Stimulated activated CD4-positive, alpha-beta T cell treated with anti-CD3 and anti-CD28 coated beads, Interleukin-12 subunit alpha, Interleukin-12 subunit beta, amount 100 ng/mL, for 48 hours (primary cell): Measurements from ENCODE around the gene TOR3A.

Source experiments
- DNase-seq, 3 donors: peaks; one replicate each; pipeline ENCODE4 v3.0.0-alpha.2; 2020; ENCODE audit warnings: low read depth in 2 of 3, low spot score in 1 of 3

TOR3A gene

DNA sequence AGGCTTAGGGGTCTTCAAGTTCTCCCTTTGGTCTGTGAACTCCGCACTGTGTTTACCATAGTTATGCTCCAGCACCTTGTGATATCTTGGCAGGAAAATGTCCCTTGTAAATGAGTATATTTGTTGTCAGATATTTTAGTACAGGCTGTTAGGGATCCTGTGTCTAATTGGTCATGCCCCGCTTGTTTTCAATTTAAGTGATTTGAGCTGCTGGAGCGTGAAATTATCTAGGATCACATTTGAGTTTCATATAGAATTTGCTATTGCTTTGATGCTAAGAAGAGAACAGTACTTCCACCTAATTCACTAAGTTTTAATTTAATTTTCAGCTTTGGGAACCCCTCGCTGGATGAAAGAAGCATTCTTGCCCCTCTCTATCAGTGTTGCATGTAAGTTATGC, 15.4 kb upstream of the TOR3A start:
- no peak for DNase-seq

DNA sequence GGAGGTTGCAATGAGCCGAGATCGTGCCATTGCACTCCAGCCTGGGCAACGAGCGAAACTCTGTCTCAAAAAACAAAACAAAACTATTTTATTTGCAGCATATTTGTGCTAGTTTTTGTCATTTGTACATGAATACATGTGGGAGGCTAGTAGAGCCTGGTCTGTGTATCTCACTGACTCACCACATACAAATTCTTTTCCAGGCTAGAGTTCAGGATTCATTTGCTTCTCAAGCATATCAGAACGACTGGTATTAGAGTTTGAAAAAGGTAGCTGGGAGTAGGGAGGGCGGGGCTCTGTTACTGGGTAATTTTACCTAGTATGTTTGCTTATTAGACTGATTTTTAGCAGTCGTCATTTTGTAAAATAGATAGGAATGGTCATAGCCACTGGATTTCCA, 4.5 kb upstream of the TOR3A start:
- DNase-seq: no peak

DNA sequence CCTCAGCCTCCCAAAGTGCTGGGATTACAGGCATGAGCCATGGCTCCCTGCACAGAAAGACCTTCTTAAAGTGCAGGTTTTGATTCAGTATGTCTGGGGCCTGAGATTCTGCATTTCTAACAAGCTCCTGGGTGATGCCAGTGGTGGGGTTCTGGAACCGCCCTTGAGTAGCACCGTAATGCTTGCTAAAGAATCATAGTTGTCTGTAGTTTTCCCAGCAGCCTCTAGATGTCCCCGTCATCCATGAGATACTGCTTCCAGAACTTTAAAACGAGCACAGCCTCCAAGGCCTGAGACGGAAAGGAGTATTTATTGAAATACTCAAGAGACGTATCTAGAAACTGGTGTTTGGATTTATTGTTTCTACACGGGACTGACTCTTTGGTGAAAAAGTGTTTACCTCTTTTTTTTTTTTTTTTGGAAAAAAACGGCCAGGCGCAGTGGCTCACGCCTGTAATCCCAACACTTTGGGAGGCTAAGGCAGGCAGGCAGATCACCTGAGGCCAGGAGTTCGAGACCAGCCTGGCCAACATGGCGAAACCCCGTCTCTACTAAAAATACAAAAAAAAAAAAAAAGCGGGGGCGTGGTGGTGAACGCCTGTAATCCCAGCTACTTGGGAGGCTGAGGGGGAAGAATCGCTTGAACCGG, 2.6 kb upstream of the TOR3A start:
- DNase-seq: peak; percentile 14 to 44 (median 15)

DNA sequence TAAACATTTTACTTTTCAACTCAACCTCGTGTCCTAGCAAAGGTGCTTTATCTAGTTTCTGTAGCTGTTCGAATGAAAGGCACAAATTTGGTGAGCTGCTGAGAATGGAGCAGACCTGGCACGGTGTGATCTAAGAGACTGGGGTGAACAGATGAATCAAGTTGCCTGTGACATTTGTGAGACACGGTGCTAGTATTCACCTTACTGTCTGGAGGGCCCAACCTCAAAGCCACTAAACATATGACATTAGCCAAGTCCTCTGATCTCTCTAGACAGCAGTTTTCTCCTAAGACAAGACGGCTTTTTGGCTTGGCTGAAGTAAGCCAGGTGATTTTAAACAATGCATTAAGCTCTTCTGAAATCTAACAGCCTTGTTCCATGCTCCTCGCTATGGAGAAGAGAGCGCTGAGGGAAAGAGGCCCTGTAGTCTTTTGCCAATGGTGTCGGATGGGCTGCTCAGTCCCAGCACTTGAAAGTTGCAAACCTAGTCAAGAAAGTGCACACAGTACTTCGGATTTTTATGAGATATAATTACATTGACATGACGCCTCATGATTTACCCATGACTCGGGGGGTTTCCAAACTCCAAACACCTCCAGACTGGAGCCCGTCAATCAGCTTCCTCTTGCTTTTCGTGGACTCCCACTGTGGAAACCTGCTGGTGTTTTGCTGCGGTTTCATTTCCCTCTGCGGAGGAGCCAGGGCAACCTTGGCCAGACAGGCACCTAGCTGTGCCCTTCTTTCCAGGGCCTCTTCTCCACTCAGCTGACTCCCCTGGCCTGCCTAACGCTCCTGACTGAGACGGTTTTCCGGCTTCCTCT, 794 bp upstream of the TOR3A start:
- peak; percentile 10 to 30 (median 17) for DNase-seq

DNA sequence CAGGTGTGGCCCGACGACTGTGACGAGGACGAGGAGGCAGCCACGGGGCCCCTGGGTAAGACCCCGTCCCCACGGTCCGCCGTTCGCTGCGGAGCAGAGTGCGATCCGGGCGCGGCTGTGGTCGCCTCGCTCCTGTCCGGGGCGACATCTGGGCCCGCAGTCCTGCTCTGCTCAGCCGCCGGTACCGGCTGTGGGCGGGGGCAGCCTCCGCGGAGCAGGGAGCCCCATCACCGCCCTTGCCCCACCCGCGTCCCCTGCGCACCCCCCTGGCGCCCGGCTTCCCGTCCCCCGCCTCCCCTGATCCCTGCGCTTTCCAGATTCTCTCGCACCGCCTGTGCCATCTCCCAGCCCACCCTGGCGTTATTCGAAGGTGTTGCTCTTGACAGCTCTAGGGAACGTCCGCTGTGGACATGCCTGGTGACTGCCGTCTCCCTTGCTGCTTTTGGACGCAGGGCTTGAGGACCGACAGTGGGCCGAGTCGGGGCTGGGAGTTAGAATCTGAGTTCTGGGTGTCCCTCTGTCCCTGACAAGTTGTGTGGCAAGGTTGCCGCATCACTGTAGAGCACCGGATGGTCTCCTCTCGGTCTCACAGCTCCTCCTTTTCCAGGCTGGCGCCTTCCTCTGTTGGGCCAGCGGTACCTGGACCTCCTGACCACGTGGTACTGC, 596 bp downstream of the TOR3A start:
- DNase-seq: peak in 2 of 3 donors; percentile 7 to 20

DNA sequence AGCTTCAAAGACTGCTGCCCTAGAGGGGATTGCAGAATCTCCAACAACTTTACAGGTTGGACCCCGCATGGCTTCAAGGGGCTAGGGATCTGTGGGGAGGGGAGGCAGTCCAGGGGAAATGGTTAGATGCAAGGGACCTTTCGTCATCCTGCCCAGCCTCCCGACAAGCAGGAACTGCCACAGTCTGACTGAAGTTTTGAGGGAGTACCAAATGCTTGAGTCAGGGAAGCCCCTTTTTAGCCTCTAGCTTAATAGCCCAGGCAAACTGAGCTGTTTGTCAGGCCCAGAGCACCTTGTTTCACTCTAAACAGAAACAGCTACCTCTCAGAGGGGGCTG, 1.1 kb downstream of the TOR3A start:
- no peak for DNase-seq

DNA sequence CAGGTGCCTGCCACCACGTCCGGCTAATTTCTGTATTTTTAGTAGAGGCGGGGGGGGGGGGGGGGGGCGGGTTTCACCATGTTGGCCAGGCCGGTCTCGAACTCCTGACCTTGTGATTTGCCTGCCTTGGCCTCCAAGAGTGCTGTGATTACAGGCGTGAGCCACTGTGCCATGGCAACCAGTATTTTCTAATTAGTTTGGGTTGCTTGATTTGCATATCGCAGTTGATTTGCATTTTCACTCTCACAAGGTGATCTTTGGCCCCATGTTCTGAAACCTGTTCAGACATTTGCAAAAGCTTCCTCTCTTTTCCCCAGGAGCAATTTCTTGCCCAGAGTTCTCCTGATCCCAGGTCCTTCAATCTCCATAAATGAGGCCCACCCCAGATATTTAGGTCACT, 1.7 kb downstream of the TOR3A start:
- DNase-seq: no peak

DNA sequence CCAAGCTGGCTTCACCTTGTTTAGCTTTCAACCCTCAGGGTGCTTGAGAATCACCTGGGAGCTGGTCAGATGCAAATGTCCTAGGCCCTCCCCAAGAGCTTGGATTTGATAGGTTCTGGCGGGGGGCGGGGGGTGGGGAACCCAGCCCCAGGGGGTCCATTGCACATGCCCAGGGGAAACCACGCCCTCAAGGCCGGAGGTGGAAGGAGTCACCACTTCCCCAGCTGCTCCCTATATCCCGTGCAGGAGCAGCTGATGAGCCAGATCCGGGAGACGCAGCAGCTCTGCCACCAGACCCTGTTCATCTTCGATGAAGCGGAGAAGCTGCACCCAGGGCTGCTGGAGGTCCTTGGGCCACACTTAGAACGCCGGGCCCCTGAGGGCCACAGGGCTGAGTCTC, 5.8 kb downstream of the TOR3A start:
- no peak for DNase-seq

DNA sequence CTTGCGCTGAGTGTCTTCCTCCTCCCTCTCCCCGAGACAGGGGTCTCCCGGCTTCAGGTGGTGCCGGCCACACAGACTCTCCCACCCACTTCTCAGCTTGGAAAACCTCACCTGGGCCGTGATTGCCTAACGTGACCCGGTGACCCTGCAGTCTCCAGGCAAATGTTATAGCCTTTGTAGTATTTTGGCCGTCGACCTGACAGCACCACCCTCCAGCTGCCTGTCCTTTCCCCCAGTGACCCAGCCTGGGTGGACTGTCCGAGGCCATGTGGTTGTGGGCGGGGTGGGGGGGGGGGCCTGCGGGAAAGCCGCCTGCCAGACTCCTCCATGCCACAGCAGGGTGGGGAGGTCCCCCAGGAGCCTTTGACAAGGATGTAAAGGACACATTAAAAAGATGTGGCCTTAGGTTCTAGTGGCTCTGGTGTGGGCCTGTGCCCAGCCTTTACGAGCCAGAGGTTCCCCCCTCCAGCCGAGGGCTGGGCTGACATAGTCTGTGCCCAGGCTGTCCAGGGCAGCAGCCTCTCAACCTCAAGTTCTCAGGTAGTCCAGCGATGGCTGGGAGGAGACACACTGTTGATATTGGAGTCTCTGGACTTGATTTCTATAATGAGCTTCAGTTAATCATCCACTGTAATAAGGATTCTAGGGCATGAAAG, 8.1 kb downstream of the TOR3A start:
- DNase-seq: no peak

DNA sequence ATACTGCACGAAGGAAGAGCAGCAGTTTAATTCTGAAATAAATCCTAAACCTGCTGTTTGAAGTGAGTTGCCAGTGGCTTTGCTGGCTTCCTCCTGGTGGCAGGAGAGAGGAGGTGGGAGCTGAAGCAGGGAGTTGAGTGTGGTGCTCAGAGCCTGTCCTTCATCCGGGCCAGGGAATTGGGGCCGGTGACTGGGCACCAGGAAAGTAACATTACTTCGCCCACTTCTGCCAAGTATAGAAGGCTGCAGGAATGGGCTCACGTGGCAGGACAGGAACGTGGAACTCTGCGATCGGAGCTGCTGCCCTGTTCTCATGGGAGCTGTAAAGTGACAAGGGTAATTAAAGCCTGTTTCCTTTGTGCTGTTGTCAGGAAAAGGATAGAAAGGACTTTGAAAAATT, 8.7 kb downstream of the TOR3A start:
- DNase-seq: no peak

DNA sequence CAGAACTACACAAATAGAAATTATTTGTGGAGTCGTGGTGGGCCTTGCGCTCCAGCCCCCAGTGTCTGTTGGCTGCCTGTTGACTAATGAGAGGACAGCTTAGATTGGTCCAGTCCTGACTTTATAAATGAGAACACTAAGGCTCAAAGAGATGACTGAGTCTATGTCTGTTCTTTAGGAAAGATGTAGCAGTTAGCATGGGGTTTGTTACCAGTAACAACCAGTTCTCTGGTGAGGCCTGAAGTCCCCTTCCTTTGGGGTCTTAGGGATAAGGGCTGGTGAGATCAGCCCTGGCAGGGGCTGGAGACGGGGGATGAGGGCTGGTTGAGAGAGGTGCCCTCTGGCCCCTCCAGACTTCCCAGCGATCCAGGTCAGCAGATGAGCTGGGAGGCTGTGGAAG, 9.1 kb downstream of the TOR3A start:
- no peak for DNase-seq

DNA sequence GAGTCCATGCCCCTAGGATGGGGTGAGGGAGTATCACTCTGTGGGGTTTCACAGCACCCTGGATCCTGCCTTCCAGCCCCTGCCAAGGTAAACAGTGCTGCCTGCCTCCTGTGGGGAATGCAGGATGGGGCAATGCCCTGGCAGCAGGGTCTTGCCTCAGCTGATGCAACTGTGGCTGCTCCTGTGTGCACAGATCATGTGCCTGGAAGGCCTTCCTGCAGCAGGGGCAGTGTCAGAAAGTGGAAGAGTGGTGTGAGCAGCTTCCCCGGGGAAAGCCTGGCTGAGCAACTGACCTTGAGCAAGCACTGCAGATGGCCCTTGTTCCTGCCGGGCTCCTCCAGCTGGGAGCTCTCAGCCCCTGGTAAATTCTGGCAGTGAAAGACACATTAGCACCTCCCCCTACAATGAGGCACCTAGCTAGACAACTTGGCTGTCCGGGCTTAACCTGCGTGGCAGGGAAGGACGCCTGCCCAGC, 9.9 kb downstream of the TOR3A start:
- no peak for DNase-seq

DNA sequence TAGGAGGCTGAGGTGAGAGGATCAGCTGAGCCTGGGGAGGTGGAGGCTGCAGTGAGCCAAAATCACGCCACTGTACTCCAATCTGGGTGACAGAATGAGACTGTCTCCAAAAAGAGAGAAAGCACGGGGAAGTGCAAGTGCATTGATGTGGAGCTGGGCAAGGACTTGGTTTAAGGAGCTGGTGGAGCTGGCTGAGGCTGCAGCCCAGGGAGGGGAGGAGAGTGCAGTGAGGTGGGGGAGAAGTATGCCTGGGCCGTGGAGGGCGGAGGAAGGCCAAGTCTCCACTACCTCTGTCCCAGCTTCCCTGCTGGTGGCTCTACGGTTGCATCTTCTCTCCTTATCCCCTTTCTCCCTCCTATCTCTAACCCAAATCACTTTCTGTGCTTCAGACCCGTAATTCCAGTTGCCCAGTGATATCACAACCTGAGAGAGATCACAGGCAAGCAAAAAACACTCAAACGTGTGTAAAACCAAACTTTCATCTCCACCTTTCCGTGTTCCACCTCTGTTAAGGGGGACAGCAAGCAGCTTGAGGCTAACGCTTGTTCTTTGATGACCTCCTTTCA, 11.1 kb downstream of the TOR3A start:
- no peak for DNase-seq

DNA sequence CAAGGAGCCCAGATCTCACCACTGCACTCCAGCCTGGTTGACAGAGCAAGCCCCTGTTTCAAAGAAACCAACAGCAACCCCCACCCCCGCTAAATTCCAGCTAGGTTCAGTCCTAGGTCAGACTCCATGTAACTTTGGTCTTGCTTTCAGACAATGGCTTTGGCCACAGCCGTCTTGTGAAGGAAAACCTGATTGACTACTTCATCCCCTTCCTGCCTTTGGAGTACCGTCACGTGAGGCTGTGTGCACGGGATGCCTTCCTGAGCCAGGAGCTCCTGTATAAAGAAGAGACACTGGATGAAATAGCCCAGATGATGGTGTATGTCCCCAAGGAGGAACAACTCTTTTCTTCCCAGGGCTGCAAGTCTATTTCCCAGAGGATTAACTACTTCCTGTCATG, 12.9 kb downstream of the TOR3A start:
- no peak for DNase-seq

DNA sequence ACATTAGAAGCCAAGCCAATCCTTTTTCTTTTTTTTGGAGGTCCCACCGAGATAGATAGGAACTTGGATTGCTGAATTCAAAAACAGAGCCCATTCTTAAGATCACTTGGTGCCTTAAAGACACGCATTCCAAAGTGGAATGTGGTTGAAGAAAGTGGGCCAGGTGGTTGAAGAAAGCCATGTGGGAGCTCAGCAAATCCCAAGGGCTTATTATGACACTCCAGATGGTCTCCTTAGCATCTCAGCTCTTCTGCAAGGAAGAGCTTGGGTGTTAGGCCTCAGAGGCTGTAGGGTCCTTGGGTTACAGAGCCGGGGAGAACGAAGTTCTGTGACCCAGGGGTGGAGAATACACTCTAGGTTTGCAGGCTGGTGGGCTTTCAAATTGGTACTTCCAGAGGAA, 13.5 kb downstream of the TOR3A start:
- DNase-seq: no peak

DNA sequence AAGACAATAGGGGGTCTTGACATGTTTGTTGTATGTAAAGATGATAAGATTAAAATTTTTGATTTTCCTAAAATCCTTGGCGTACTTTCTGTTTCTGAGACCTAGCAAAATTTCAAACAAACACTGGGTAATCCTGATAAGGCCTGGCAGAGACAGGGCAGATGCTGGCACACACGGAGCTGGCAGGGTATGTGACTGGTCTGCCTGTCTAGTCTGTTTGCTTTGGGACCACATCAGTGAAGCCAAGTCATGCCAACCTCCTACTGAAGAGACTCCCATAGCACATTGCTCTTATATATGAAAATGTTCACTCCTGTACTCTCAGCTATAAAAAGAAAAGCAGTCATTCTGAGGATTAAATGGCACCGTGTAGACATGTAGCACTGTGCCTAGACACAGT, 14.1 kb downstream of the TOR3A start:
- DNase-seq: no peak

DNA sequence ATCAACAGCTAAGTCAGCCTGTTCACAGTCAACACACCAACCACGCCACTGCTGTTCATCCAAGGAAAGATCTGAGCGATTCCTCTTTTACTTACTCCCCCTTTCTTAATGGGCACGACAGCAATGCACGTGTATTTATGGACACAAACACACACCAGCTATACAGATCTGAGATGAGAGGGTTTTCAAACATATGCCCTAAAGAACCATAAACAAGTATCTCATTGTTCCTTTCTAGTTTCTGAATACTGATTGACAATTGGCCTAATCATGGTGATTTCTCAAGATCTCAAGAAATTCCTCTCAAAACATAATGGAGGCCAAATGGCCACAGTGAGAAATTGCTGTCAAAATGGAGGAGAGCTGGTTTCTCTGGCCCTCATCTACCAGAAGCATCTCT, 18.0 kb downstream of the TOR3A start:
- no peak for DNase-seq

DNA sequence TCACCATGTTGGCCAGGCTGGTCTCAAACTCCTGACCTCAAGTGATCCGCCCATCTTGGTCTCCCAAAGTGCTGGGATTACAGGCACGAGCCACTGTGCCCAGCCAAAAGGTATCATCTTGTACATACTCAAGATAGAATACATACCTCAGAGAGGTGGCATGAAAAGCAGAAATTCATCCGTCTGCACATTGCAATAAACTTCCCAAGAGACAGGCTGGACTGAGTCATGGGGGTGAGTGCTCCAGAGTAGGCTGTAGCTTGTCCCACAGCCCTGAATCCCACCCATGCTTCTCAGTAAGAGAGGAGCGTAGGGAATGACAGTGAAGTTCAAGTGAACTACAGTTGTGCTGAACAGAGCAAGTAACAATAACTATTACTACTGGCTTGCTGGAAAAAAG, 19.7 kb downstream of the TOR3A start:
- DNase-seq: no peak

DNA sequence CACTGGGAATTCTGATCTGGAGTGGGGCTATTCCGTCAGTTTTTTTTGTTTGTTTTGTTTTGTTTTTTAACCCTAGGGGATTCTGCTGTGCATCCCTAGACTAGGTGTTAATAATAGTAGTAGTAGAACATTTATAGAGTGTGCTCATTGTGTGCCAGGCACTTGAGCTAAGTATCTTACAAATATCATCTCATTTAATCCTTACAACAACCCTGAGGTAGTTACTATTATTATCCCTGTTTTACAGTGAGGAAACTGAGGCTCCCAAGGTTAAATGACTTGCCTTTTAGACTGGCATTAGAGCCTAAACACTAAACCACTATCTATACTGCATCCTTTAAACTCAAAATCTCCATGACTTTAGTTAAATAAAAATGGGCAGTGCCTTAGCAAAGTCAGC, 22.1 kb downstream of the TOR3A start:
- DNase-seq: no peak

DNA sequence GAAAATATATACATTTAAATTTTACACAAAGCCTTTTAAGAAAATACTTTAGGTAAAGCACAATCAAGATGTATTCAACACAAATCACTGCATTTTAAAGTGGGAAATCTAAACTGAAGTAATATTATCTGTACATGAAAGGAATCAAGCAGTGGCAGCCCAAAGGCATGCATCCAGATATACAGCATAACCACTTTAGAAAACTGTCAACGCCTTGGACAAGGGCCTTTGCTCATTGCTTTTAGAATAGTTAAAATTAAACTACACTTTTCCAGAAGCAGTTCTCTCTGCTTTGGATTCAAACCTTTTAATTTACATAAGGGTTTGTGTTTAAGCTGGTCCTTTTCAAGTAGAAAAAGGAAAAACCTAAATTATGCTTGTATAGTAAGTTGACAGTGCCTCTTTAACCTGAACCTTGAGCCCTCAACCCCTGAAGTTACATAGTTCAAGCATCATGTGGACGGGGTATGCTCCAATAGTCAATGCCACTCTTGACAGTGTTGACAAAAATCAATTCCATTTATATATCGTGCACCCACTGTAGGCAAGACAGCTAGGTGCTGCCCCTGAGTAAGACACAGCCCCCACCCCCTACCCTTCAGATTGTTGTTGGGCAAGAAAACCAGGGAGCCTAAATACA, 22.9 kb downstream of the TOR3A start:
- DNase-seq: no peak

DNA sequence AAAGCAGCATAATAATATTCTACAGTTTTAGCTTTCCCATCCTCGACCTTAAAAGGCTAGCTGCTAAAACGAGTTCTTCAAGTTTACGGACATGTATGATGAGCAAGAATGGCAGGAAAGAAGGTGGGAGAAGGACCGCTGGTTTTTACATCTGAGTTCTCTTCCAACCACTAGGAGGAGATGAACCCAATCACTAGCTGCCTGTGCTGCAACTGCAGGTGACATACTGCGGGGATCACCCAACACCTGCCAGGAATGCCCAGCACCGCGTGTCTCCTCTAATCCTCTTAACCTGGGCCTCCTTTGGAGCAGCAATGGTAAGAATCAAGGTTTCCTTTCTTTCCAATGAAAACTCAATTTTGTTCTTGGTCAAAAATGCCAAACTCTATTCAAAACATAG, 23.5 kb downstream of the TOR3A start:
- DNase-seq: no peak
